Stimulated activated CD8-positive, alpha-beta memory T cell treated with anti-CD3 and anti-CD28 coated beads, Interleukin-4, amount 100 ng/mL, for 1 hour (primary cell): ENCODE measurements around the gene DGKG.

Experiments
- DNase-seq, 2 donors: peaks; one replicate each; pipeline ENCODE4 v3.0.0-alpha.2; 2020; ENCODE audit warnings: low read depth in 2 of 2, low spot score in 1 of 2

DGKG gene

DNA sequence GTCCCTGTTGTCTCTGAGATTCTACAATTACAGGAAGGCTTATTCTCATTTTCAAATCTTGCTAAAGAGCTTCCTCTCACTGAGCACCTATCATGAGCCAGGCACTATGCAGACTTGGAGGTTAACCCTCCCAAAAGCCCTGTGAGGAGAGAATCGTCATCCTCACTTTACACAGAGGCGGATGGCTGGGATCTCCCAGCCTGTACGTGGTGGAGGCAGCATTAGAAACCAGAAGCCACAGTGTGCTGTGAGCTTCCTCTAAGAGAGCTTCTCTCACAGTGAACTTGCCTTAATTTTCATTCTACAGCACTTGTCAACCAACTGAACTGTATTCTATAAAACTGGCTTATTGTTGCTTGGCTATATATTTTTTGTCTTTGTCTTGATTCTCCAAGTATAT lies 6.1 kb upstream of the DGKG start:
- DNase-seq: no peak

DNA sequence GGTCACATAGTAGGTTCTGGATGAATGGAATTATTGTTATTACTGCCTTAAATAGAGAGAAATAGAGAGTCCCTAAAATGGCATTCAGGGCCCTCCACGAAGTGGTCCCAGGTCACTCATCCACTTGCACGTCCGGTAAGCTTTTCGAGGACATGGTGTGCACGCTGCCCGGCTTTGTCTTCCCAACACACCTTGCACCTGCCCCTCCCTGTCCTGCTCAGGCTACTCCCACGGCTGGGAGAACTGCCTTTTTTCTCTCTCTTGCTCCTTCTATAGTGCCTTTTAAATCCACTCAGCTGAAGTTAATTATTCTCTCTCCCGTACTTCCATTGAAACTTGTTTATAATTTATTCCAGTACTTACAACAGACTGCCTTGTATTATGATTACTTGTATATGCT lies 5.6 kb upstream of the DGKG start:
- DNase-seq: no peak

DNA sequence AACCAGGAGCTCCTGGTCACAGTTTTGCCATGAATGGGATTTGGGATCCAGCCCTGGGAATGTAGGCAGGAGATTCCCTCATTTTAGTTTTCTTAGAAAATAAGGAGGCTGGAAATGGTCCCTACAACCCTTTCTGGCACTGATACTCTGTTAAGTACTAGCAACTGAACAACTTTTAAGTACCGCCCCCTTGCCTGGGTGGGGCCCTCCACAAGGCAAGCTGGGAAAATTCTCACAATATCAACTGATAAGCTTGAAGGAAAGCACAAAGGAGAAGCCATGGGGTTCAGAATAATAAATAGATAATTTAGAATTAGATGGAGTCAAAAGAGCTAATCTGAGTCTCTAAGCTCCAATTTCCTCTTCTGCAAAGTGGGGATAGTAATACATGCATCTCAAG lies 4.2 kb upstream of the DGKG start:
- DNase-seq: no peak

DNA sequence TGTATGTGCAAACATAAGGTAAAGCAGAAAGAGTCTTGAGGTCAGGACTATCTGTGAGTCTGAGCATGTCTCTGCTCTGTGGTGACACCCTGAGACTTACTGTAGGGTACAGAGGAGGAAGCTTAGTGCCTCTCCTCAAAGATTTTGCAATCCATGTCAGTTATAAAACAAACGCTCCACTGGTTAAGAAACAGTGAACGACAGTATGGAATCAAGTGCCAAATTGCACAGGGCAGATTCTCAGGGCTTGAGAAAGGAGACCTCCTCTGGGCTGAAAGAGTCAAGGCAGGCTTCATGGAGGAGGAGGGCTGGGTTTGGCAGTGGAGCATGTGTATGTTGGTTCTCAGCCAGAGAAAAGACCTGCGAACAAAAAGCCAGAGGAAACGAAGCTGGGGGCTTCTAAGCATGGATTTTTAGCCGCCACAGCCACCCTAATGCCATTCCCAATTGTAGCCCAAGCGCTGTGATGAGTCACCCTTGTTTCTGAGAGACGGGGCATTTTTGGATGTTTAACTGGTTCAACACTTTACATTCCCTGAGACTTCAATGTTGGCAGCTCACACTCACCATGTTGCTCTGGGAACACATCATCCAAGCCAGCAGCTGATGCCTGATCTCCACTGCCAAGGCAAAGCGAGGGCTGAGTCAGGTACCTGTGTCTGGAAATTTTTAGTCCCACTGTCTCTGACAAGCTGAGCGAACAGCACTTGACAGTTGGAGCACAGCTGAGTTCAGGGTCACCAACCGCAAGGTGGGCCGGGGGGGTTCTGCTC lies 3.4 kb upstream of the DGKG start:
- no peak for DNase-seq

DNA sequence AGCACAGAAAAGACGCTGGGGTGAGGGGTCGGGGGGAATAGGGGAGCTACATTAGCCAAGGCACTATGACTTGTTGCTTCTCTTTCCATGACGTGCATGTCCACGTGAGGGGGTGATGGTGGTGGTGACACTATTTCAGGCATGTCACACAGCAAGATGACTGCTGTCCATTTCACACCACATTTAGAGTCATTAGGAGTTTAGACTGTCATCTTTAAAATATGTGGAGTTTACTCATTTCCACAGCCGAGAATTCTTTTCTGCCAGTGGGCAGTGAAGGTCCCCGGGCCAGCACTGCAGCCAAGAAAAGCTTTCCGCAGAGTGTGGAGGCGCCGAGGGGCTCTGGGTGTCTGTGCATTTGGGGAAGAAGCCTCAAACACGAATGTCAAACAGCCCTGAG lies 954 bp upstream of the DGKG start:
- no peak for DNase-seq

DNA sequence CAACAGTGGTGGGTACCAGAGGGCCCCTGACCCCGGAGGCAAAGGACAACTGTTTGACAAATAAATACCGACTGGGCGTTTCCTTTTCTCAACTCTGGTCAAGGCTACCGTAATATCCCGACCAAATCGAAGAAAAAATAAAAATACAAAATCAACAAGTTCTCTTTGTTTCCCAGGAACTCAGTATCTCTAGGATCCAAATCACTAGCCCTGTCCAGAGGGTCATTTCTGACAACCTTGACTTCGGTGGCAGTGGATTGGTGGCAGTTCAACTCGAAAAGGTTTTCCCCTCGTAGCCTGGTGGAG lies 456 bp upstream of the DGKG start:
- DNase-seq: no peak

DNA sequence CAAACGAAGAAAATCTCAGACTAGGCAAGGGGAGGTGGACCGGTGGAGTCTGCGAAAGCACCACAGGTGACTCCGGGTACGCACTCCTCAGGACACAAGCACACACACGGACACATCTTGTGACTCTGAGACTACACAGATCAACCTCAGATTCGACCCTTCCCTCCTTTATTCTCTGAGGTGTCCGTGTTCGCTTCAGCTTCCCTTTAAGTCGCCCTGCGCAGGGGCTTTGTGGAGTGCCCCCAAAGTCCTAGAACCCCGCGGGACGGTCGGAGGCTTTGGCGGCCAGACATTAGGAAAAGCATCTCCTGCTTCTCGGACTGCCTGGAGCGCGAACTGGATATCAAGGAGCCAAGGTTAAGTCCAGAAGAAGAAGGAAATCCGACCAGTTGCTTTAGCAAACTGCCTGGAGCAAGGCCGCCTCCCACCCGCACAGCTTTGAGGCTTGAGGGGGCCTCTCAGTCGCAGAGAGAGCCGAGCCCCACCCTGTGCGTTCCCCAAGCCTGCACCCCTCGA lies 730 bp downstream of the DGKG start:
- no peak for DNase-seq

DNA sequence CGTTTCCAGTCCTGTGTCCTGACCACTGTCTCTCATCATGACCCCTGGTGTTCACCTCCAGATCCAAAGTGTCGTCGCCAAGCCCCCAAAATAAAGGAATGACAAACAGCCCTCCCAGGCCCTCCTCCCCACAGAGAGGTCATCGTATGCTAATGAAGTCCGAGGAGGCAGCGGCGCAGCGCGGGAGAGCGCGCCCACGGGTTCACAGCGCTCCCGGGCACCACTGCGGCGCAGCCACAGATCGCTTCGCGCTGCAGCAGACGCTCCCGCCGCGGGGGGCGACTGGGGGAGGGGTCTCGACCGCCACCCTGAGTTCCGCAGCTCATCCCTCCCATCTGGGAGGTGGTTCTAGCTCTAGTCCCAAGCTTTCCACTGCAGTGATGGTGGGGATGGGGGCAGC lies 1.3 kb downstream of the DGKG start:
- no peak for DNase-seq

DNA sequence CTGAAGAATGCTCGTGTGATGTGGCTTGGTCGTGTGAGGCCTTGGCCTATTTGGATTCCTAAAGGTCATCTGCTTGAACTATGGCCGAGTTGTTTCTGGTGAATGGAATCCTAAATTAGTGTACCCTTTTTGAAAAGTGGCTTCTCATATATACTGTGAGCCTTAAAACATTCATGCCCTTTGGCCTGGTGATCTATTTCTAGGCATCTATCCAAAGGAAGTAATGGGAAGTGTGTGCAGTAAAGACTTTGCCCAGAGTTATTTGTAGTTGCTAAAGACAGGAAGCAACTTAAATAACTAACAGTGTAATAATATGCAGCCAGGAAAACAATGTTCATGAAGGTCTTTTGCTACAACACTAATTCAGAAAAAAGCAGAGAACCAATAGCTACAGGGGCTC lies 3.0 kb downstream of the DGKG start:
- DNase-seq: no peak

DNA sequence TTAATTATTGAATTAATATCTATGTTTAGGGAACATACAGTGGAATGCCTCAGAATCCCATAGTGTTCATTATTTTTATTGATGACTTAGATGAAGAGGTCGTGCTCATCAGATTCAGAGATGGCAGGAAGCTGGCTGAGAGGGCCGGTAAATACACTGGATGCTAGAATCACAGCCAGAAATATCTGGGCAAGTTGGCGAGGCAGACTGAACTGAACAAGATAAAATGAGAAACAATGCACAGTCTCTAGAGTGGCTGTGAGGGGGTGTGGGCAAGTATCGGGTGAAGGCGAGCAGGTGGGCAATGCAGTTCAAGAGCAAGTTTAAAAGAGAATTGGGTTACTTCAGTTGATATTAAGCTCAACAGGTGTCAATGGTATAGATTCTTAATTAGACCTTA lies 5.9 kb downstream of the DGKG start:
- DNase-seq: no peak

DNA sequence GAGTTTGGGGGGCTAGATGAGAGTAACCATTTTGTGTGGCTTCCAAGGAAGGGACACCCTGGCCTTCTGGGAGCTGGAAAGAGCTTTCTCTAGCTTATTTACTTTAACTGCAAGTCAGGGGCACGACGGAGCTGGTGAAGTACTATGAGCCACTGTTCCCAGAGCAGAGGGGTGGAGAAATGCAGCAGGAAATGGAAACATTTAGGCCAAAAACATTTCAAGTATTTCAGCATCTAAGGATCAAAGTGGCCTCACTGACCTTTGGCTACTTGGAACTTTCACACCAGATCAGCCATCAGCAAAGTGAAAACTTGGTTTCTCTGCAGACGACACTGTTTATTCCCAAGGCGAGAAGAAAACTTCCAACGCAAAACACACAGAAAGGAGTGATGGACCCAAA lies 7.9 kb downstream of the DGKG start:
- DNase-seq: no peak

DNA sequence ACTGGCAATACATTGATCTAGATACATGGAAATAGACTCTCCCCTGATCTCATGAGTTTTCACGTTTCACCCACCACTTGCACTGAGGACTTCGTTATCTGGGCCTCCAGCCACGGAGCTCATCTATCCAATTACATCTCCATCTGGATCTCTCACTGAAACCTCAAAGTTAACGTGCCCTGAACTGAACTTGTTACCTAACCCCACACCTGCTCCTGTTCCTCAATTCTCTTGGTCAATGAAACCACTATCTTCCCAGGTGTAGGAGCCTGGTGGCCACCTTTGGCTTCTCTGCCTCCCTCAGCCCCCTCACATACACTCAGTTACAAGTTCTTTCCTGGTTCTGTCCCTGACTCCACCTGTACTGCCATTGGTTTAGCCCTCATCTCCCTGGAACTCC lies 9.7 kb downstream of the DGKG start:
- DNase-seq: no peak

DNA sequence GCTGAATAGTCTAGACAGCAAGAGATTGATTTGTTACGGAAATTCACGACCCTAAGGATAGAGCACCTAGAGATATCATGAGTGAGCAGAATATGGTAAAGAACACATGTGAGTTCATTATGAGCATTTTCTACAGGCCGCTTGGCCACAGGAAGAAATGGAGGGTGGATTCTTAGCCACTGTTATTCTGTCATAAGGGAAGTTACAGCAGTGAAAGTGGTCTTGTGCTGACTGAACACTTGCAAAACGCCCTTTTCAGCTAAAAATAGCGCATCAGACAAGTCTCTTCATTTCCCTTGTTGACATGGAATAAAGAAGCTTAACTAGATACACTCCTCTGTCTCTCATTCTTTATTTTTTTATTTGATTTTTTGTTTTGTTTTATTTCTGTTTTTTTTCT lies 19.8 kb downstream of the DGKG start:
- no peak for DNase-seq

DNA sequence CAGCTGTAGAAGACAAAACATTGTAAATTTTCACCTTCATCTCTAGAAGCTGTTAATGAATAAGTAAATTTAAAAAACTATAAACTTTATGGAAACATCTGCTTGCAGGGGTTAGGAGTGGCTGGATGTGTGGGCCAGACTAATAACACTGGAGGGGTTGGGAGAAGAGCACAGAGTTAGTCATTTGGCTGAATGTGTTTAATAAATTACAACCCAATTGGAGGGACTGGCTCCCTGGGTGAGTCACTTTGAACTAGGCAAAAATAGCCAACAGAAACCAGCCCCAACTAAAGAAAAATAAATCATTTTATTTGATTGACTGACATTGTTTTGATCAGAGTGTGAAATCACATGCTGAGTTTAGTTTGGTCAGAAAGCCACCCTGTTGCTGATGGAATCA lies 21.8 kb downstream of the DGKG start:
- DNase-seq: no peak

DNA sequence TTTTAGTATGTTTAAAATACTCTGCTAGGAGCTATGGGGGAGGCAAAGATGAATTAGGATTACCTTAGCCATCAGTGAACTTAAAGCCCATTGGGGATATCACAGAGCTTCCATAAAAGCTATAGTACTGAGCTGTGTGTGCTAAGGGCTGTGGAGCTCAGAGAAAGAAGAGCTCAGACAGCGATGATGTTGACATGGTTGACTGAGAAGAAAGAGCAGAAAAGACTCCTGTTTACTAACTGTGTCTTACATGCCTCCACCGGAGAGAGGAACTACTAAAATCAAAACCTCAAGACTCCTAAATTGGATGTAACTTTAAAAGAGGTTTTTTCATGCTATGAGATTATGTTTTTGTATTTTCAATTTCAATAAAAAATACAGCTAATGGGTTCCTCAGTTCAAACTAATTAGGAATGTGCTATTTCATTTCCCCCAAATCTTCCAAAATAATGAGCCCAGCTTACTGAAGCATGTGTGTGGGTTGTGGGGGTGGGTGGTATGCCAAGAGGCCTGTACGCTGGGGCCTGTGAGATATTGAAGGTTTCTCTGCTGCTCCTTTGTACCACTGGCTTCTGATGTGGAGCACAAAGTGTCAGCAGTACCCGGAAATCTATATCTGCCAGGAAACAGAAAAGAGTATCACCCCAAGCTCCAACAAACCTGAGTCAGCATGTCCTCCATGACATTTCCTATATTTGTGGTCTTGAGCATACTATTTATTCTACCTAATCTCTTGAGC lies 22.7 kb downstream of the DGKG start:
- DNase-seq: no peak

DNA sequence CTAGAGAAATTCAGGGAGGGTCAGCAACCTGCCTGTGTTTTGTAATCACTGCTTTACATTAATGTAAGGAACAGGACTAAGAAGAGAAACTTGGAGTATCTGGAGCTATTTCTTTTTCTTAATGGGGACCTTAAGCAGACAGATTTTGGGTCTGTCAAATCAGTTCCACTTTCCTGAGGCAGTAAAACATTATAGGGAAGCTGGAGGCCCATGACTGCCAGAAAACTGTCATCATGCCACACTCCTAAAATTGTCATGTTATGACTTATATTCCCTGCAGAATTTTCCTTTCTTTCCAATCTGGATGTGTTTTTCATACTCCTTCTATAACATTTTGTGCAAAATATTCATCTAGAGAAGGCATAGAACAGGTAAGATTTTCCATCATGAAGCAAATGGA lies 28.8 kb downstream of the DGKG start:
- DNase-seq: no peak

DNA sequence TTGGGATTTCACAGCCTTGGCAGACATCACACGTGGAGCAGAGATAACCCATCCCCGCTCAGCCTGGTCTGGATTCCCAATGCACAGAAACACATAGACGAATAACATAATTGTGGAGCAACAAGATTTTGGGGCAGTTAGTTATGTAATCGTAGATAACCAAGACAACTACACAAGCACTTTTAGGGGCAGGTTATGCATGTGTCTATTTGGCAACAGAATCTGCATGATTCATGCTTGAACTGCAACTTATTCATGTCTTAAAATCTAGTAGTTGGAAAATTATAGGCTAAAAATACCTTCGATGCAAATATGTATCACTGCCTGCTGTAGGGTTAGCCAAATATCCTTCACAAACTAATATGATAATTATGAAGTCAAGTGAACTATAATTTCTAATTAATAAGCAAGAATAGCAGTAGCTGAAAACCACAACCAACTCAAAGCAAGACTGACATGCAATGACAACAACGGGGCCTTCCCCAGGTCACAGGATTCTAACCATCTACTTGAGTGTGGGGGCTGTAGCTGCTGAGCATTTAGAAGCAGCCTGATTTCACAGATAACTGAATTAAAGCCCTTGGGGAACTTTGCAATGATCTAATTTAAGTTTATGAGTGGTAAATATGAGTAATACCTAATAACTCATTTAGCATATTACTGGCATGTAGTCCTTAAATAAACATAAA lies 31.1 kb downstream of the DGKG start:
- DNase-seq: no peak

DNA sequence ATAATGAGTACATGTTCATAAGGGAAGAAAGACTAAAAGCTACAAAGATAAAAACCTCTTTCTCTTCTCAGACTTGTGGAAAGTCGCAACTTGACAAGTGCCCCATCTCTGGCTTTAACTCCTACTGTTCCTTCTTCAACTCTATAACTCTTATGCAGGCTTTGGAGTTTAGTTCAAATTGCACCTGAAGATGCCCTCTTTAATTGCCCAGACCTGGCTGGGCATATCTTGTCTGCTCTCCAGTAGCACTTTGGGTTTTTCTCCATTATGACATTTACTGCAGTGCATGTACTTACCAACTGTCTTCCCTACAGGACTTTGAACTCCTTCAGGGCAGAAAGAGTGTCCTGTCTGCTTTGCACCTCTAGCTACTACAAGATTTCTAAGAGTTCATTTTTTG lies 32.4 kb downstream of the DGKG start:
- DNase-seq: no peak

DNA sequence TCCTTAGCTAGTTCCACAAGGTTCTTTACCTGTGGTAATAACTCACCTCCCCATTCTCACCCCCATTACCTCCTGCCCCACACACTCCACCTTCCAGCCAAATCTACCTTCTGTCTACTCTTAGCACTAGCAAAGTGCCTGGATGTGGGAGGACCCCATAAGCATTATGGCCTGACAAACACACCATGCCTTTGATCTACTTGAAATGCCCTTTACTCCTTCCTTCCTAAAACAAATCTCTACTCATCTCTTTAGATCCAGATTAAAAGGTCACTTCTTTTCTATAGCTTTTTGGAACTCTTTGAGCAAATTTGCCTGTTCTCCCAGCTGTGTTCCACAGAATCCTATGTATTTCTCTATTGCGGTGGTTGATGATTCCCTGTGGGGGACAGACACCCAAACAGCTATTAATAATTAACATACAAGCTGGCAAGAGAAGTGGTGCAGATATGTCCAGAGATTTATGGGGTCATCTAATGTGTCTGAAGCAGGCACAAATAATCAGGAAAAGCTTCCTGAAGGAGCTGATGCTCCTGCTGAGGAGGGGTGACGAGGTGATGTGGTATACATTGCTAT lies 34.0 kb downstream of the DGKG start:
- no peak for DNase-seq

DNA sequence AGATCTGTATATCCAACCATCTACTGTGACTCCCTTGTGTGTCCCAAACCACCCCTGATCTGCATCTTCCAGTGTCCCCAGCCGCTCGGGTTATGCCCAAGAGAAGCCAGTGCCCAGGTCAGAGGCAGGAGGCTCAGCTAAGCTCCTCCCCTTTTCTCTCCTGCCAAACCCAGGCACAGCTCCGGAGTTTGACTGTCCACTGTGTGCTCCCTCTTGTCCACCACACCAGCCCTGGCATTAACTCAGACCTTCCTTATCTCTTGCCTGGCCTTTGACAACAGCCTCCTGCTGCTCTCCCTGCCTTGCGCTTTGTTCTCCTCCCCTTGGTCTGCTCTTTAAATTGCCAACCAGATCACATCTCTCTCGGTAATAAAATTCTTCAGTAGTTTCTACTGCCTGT lies 39.3 kb downstream of the DGKG start:
- no peak for DNase-seq

DNA sequence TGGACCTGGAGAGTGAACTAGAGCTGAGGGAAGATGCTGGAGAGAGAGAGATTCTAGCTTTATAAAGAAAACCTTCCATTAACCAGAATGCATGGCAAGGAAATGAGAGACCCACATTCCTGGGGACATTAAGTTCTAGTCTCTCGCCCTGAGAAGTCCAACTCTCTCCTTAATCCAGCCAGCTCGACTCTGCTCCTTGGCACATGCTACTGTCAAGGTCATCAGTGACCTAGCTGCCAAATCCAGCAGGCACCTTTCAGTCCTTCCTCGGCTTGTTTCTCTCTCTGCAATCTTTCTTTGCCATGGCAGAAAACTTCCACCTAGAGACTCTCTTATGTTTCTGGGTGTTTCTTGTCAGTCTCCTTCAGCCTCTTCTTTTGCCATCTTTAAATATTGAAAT lies 40.3 kb downstream of the DGKG start:
- no peak for DNase-seq
